Measurements from ENCODE around the gene SMAD7. TPM values are rescaled to one million over a fixed set of nuclear protein-coding genes. Genes with fewer than 3 reads are reported as not detected.

Gene SMAD7
- total and polyA plus RNA-seq, 2 donors (not counting 1 experiment from before 2014, with no cell fraction given), result 6.1 to 16.3 TPM

DNA sequence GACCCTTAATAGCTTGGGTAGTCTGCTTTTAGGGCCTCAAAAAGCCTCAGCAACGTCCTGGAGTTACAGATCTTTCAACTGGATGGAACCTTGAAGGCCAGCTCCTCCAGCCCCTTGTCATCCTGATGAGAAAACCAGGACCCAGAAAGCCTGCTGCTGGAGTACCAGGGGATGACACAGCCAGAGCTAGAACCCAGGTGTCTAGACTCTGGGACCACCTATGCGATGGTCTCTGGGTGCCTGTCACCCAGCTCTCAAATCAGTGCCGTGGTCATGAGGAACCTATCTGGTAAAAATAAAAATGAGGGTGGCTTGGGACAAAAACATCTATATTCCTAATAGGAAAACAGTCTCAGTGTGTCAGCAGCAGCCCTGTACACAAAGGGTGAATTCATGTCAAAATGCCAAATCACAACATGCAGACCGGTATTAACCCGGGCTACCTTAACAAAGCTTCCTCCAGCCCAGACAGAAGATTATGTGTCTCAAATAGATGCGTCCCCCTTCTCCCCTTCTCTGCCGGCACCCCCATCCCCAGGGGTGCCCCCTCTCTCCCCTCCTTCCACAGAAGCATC is 28.5 kb downstream of the SMAD7 start:
- H2AFZ ChIP-seq (ENCODE audit: low read length), result no peak overlapping the region
- no peaks in the 10 kb centered on the region for H4K20me1 ChIP-seq (ENCODE audit: control insufficient read depth, extremely low read depth, insufficient read depth, low read length)
- H3K4me3 ChIP-seq (replicated peaks in 1 of 4; ENCODE audit: control extremely low read depth in 1 of 4, insufficient read depth in 1 of 4, low read depth in 3 of 4, low read length in 4 of 4), result peak overlapping the region in 2 of 4 experiments; percentile 25 to 52
- TF ChIP-seq EZH2 (IDR thresholded peaks at IDR 0.05; ENCODE audit: low read length, missing control alignments), result no peak
- TF ChIP-seq, protein P1, sequence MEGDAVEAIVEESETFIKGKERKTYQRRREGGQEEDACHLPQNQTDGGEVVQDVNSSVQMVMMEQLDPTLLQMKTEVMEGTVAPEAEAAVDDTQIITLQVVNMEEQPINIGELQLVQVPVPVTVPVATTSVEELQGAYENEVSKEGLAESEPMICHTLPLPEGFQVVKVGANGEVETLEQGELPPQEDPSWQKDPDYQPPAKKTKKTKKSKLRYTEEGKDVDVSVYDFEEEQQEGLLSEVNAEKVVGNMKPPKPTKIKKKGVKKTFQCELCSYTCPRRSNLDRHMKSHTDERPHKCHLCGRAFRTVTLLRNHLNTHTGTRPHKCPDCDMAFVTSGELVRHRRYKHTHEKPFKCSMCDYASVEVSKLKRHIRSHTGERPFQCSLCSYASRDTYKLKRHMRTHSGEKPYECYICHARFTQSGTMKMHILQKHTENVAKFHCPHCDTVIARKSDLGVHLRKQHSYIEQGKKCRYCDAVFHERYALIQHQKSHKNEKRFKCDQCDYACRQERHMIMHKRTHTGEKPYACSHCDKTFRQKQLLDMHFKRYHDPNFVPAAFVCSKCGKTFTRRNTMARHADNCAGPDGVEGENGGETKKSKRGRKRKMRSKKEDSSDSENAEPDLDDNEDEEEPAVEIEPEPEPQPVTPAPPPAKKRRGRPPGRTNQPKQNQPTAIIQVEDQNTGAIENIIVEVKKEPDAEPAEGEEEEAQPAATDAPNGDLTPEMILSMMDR (conservative IDR thresholded peaks at IDR 0.05 in 1 of 2, IDR thresholded peaks at IDR 0.05 in 1 of 2; ENCODE audit: low read depth in 1 of 2, low read length in 2 of 2), result no peak
- H3K4me2 ChIP-seq (ENCODE audit: extremely low read depth, insufficient read depth, low read length), result peak overlapping the region; percentile 78
- H3K27ac ChIP-seq (ENCODE audit: insufficient read depth, low read length), result peak overlapping the region; percentile 86
- DNase-seq (ENCODE audit: low read depth in 2 of 2), result no peak
- H3K27me3 ChIP-seq (ENCODE audit: control insufficient read depth, insufficient read depth, low read length), result no peaks in the 10 kb centered on the region
- no peaks in the 10 kb centered on the region for H3K9me3 ChIP-seq (ENCODE audit: control insufficient read depth, insufficient read depth, low read depth, low read length)
- peaks cover 37% of the 10 kb centered on the region for H3K4me1 ChIP-seq (ENCODE audit: control insufficient read depth, extremely low read depth, insufficient read depth, low read length)
- peaks cover 6% of the 10 kb centered on the region for H3K36me3 ChIP-seq (ENCODE audit: control insufficient read depth, insufficient read depth, low read length)
- no peak overlapping the region for H3K9ac ChIP-seq (ENCODE audit: insufficient read depth, low read length)
- peaks cover 49% of the 10 kb centered on the region for H3K79me2 ChIP-seq (ENCODE audit: control insufficient read depth, insufficient read depth, low read length)

DNA sequence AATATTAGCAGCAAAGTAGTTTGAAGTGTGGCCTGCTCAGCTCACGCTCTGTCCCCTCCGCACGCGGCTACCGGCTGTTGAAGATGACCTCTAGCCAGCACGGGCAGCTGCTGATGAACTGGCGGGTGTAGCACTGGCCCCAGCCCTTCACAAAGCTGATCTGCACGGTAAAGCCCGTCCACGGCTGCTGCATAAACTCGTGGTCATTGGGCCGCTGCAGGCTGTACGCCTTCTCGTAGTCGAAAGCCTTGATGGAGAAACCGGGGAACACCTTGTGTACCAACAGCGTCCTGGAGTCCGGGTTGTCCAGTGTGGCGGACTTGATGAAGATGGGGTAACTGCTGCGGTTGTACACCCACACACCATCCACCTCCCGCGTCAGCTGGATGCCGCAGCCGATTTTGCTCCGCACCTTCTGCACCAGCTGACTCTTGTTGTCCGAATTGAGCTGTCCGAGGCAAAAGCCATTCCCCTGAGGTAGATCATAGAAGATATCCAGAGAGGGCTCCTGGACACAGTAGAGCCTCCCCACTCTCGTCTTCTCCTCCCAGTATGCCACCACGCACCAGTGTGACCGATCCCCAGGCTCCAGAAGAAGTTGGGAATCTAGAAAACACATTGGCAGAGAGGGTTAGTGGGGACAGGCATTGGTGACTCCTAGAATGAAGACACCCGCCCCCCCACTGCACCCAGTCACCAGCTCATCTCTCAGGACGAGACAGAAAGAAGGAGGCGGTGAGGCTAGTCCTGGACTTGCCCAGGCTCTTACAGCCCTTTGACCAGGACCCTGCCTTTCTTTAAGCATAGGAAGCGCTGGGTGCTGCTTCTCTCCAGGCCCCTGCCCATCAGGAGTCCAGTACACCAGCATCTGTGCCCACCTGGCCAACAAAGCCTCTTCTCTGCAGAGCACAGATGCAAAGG is 29.2 kb downstream of the SMAD7 start:
- H3K4me3 ChIP-seq (replicated peaks in 1 of 4; ENCODE audit: control extremely low read depth in 1 of 4, insufficient read depth in 1 of 4, low read depth in 3 of 4, low read length in 4 of 4), result no peak overlapping the region
- H3K4me1 ChIP-seq (ENCODE audit: control insufficient read depth, extremely low read depth, insufficient read depth, low read length), result peaks cover 32% of the 10 kb centered on the region
- H3K9ac ChIP-seq (ENCODE audit: insufficient read depth, low read length), result no peak overlapping the region
- no peak overlapping the region for H3K27ac ChIP-seq (ENCODE audit: insufficient read depth, low read length)
- H4K20me1 ChIP-seq (ENCODE audit: control insufficient read depth, extremely low read depth, insufficient read depth, low read length), result no peaks in the 10 kb centered on the region
- no peaks in the 10 kb centered on the region for H3K27me3 ChIP-seq (ENCODE audit: control insufficient read depth, insufficient read depth, low read length)
- peaks cover 43% of the 10 kb centered on the region for H3K79me2 ChIP-seq (ENCODE audit: control insufficient read depth, insufficient read depth, low read length)
- no peak for TF ChIP-seq EZH2 (IDR thresholded peaks at IDR 0.05; ENCODE audit: low read length, missing control alignments)
- TF ChIP-seq, protein P1 (conservative IDR thresholded peaks at IDR 0.05 in 1 of 2, IDR thresholded peaks at IDR 0.05 in 1 of 2; ENCODE audit: low read depth in 1 of 2, low read length in 2 of 2), result no peak
- no peak overlapping the region for H2AFZ ChIP-seq (ENCODE audit: low read length)
- H3K4me2 ChIP-seq (ENCODE audit: extremely low read depth, insufficient read depth, low read length), result no peak overlapping the region
- H3K9me3 ChIP-seq (ENCODE audit: control insufficient read depth, insufficient read depth, low read depth, low read length), result no peaks in the 10 kb centered on the region
- H3K36me3 ChIP-seq (ENCODE audit: control insufficient read depth, insufficient read depth, low read length), result peaks cover 6% of the 10 kb centered on the region
- no peak for DNase-seq (ENCODE audit: low read depth in 2 of 2)

DNA sequence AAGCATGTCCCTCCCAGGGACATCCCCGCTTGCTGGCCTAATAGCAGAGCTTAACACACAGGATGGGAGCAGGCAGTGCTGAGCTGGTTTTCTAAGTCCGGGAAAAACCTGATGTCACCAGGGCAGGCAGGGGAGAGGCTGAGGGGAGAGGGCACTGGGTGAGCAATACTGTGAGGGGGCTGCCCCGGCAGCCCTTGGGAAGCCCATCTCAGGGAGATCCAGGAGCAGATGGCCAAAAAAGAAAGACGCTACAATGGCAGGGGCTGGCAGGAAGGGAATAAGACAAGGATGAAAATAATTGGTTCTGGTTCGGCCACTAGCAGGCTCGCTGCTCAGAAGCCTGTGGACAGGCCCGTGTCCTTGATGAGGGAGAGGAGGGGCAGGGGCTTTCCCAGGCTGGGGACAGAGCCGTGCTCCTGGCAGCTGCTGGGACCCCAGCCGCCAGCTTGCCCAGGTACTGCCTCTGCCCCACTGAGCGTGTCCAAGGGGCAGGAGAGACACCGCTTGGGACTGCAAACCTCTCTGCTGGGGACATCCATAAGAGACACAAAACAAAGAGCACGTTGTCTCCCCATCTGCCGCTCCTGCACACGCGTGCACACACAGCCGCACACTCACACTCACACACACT is 30.2 kb downstream of the SMAD7 start:
- H3K36me3 ChIP-seq (ENCODE audit: control insufficient read depth, insufficient read depth, low read length), result peaks cover 6% of the 10 kb centered on the region
- H3K4me2 ChIP-seq (ENCODE audit: extremely low read depth, insufficient read depth, low read length), result no peak overlapping the region
- TF ChIP-seq, protein P1 (conservative IDR thresholded peaks at IDR 0.05 in 1 of 2, IDR thresholded peaks at IDR 0.05 in 1 of 2; ENCODE audit: low read depth in 1 of 2, low read length in 2 of 2), result no peak
- no peak for TF ChIP-seq EZH2 (IDR thresholded peaks at IDR 0.05; ENCODE audit: low read length, missing control alignments)
- H4K20me1 ChIP-seq (ENCODE audit: control insufficient read depth, extremely low read depth, insufficient read depth, low read length), result no peaks in the 10 kb centered on the region
- H3K79me2 ChIP-seq (ENCODE audit: control insufficient read depth, insufficient read depth, low read length), result peaks cover 35% of the 10 kb centered on the region
- no peaks in the 10 kb centered on the region for H3K9me3 ChIP-seq (ENCODE audit: control insufficient read depth, insufficient read depth, low read depth, low read length)
- no peak overlapping the region for H3K9ac ChIP-seq (ENCODE audit: insufficient read depth, low read length)
- peaks cover 31% of the 10 kb centered on the region for H3K4me1 ChIP-seq (ENCODE audit: control insufficient read depth, extremely low read depth, insufficient read depth, low read length)
- H3K27ac ChIP-seq (ENCODE audit: insufficient read depth, low read length), result no peak overlapping the region
- DNase-seq (ENCODE audit: low read depth in 2 of 2), result no peak
- no peak overlapping the region for H2AFZ ChIP-seq (ENCODE audit: low read length)
- H3K27me3 ChIP-seq (ENCODE audit: control insufficient read depth, insufficient read depth, low read length), result no peaks in the 10 kb centered on the region
- no peak overlapping the region for H3K4me3 ChIP-seq (replicated peaks in 1 of 4; ENCODE audit: control extremely low read depth in 1 of 4, insufficient read depth in 1 of 4, low read depth in 3 of 4, low read length in 4 of 4)

Measured in fibroblast of lung (primary cell).